ENCODE measurements around the gene ABI3.

ABI3 gene

GRCh38 chr17:49224997-49225337 is 14.5 kb downstream of the ABI3 start:
- DNase-seq (ENCODE audit: low read depth, low spot score): no peak

- DNase-seq (ENCODE audit: low read depth, low spot score): no peak
Measured at GRCh38 chr17:49225554-49226236, 15.2 kb downstream of the ABI3 start.

GRCh38 chr17:49226771-49227435 is 16.4 kb downstream of the ABI3 start:
- DNase-seq (ENCODE audit: low read depth, low spot score): no peak

DNA sequence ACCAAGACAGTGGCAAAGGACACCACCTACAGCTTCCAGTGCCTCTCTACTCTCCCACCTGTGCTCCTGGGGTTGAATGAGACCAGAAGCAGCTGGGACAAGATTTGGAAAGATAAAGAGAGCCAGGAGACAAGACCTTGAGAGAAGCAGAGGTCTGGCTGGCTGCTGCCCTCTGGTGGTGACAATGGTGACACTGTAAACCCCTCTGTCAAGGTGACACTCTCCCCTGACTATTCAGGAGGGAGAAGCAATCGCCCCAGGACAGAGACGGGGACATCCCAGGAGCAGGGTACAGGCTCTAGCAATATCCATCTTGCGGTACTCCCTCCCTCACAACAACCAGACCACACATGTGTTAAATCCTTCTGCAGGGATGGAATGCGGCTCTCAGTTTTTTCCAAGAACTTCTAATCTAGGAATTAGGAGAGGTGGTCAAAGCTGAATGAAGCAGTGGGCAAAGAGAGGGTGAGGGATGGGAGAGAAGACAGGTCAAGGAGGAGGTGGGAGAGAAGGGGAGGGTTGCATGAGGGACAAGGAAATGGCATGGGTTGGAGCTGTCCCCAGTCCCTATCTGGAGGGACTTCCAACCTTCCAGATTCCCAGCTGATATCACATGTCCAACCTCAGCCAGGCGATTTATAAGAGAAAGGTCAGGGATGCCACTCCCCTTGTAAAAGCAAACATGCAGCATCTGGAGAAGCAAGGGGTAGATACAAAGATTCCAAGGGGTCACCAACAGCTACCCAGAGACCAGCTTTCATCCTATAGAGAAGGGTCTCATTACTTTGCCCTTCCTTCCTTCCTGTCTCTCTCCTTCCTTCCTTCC is 17.1 kb downstream of the ABI3 start:
- no peak for DNase-seq (ENCODE audit: low read depth, low spot score)

DNA sequence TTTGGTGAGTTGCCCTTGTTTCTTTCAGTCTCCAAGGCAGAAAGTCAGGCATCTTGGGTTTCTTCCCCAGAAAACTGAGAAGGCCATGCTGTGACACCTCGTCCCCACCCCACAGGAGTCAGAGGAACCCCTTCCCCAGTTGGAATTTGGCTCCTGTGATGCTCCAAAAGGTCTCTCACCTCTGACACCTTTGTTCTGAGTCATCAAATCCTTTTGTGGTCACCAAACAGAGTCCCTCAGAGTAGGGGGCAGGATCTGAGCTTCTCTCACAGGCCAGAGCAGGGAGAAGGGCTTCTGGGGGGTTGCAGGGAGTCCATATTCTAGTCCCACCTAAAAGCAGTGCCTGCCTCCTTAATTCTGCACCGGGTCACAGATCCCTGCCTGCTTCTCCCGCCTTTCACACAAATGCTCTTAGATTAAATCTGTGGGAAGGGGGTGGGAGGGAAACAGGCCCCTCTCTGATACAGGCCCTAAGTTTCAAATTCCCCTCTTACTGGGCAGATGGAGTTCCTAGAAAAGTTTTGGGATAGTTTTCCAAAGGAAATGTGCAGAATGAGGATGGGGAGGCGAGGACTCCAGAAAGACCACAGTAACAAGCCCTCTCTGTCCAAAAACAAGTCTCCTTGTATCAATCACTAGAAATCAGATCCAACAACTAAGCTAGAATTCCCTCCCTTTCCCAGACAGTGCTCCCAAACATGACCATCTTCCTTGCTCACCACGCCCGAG is 18.7 kb downstream of the ABI3 start:
- DNase-seq (ENCODE audit: low read depth, low spot score): no peak

GRCh38 chr17:49229805-49230600 is 19.5 kb downstream of the ABI3 start:
- DNase-seq (ENCODE audit: low read depth, low spot score): no peak

- DNase-seq (ENCODE audit: low read depth, low spot score): peak; percentile 26
Measured at GRCh38 chr17:49230636-49231562, 20.4 kb downstream of the ABI3 start, which contains the start of gene PHOSPHO1. Gene PHOSPHO1 (minus strand): TSS chr17:49230787. CDS start chr17:49226691, 4,096 bp downstream.

GRCh38 chr17:49231563-49231894 is 21.0 kb downstream of the ABI3 start:
- DNase-seq (ENCODE audit: low read depth, low spot score): no peak

DNA sequence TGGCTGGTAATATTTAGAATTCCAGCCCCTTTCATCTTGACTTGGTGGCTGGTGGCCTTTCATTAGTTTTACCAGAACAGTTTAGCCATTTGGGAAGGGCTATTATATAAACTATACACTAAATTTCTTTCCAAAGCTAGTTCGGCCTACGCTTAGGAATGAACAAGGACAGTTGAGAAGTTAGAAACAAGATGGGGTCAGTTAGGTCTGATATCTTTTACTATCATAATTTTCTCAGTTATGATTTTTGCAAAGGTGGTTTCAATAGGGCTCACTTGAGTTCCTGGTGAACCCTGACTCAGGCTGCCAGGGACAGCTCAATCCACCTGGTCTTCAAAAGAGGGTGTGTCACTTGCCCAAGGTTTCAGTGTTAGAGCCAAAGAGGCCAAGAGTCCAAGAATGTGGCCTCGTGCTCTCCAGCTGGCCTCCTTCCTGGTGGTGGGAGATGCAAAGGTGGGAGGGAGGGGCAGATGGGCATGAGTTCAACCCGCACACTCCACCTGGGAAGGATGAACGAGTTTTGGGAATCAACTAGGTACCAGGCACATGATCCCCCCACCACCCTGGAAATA is 24.1 kb downstream of the ABI3 start:
- no peak for DNase-seq (ENCODE audit: low read depth, low spot score)

DNA sequence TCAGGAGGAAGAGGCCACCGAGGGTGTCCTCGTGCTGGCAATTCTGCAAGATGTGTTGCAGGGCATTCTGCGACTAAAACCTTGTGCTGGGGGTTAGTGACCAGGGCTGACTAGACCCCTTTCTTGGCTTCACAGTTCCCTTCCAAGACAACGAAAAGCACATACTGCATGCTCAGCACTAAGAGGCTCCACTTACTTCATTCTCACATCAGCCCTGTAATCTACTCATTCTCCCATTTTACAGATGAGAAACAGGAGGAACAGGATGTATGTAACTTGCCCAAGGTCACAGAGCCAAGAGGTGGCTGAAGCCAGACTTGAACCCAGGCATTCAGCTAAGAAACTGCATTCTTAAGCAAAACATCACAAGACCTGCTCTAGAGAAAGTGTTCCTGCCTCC is 25.4 kb downstream of the ABI3 start:
- DNase-seq (ENCODE audit: low read depth, low spot score): no peak

DNA sequence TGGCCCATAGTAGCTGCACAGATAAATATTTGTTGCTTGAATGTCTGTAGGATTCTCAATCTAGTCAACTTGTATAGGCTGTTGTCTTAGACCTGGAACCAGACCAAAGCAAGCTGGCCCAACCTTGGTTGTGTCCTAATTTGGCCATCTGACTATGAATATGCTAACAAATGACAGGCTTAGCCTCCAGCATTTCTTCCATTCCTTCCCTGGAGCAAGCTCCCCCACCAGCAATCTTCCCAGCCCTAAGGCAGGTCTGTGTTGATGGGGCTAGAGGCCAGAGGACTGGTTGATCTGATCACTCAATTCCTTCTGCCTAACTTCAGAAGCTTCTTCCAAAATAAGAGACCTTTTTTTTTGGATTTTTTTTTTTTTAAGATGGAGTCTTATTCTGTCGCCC is 29.5 kb downstream of the ABI3 start:
- no peak for DNase-seq (ENCODE audit: low read depth, low spot score)

DNA sequence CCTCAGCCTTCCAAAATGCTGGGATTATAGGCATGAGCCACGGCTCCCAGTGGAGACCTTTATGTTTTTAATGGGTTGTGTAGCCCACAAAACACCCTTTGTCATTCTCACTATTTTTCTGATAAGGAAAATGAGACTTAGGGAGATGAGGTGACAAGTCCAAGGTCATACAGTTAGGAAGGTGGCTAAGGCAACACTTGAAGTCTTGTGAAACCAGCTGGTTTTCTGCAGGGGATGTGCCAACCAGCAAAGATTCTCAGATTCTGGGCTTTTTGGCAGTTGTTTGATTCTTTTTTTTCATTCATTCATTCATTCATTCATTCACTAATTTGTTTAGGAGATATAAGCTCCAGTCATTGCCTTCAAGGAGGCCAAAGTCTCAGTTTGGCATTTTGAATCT is 30.1 kb downstream of the ABI3 start:
- DNase-seq (ENCODE audit: low read depth, low spot score): no peak

GRCh38 chr17:49241040-49241439 is 30.5 kb downstream of the ABI3 start:
- DNase-seq (ENCODE audit: low read depth, low spot score): no peak

DNA sequence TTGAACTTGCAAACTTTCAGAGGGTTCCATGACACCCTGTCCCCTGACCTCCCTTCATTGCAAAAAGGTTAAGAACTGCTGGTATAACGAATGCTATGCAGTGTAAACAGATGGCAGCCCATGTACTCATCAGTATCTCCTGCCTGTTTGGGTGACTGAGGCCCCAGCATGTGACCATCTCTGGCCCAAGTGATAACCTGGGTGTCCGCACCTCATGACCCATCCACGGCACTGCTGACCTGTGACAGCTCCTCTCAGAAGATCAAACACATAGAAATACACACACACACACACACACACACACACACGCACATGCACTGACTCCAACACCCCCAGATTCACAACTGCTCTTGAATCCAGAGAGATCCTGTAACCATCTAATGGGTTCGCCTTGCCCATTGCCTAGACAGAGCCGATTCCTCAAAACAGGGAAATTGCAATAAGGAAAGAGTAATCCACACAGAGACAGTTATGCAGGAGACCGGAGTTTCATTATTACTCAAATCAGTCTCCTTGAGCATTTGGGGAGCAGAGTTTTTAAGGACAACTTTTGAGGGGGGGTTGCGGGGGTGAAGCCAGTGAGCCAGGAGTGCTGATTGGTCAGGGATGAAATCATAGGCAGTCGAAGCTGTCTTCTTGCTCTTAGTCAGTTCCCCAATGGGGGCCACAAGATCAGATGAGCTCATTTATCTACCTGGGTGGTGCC is 31.3 kb downstream of the ABI3 start:
- no peak for DNase-seq (ENCODE audit: low read depth, low spot score)

- no peak for DNase-seq (ENCODE audit: low read depth, low spot score)
Measured at GRCh38 chr17:49242813-49243212, 32.3 kb downstream of the ABI3 start.

- DNase-seq (ENCODE audit: low read depth, low spot score): no peak
Measured at GRCh38 chr17:49244839-49245238, 34.3 kb downstream of the ABI3 start.

DNA sequence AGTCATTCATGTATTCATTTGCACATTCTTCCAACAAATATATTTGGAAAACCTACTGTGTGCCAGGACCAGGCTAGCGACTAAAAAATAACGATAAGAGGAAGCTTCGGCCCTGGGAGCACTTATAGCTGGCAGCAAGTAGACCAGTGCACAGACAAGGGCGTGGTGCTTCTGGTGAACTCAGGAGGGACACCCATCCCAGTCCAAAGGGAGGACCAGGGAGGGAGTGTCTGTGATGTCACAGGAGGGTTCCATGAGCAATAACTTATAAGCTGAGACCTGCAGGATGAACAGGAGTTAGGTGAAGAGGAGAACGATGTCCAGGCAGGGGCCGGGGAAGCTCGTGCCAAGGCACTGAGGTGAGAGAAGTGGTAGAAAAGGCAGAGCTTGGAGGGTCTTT is 37.4 kb downstream of the ABI3 start:
- DNase-seq (ENCODE audit: low read depth, low spot score): no peak

DNA sequence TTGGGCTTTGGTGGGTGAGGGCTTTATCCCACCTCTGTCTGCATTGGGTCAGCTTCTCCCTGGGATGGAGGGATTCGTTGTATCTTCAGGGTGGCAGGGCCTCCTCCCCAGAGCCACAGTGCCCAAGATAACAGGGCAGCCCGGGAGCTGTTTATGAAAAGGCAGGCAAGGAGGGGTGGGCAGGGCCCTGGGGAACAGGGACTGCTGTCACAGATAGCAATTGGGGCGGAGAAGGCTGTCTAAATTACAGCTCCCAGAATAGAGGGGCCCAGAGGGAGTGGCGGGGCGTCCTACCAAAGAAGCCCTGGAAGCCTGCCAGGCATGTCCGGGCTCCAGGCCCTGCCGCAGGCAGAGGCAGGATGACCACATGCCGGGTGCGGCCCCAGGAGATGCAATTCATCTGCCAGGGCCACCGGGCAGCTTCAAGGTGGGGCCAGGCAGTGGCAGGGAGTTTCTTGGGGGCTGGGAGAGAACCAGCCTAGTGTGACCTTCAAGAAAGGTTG is 38.8 kb downstream of the ABI3 start:
- DNase-seq (ENCODE audit: low read depth, low spot score): no peak

GRCh38 chr17:49249890-49250522 is 39.5 kb downstream of the ABI3 start:
- no peak for DNase-seq (ENCODE audit: low read depth, low spot score)
